Hematopoietic multipotent progenitor cell treated with erythropoietin and hydrocortisone succinate and interleukin-3 and kit ligand, for 17 days (in vitro differentiated cells): ENCODE results near the gene LMO1.
A peak's percentile ranks its signal among the peaks of the same experiment; 100 is the strongest.

Experiments used
- DNase-seq: peaks from one replicate; pipeline ENCODE4 v3.0.0-alpha.2; 2015; ENCODE audit warnings: low spot score

Gene LMO1

DNA sequence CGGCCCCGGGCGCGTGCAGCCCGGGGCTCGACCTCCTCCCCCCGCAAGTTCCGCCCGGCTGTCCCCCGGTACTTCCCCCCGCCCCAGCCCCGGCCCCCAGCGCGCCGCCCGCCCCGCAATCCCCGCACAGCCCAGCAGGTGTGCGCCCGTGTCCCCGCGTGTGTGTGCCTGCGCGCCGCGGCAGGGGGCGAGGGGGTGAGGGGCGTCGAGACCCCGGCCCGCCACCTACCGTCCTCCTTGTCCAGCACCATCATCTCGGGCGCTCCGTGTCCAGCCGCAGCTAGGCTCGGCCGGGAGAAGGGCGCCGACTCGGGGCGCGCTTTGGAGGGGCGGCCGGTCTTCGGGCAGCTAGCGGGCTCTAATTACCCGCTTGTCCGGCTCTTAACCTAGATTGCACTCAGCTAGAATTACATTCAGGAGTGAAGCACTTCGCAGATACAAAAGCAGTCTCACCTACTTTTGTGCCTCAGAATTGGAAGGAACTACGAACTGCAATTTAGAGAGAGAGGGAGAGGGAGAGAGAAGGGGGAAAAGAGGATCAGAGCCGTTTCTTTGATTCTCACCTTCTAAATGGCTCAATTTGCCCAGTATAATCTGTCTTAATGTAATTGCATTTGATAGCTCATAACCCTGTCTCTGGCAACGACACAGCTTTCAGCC is 439 bp downstream of the LMO1 start:
- DNase-seq = no peak

DNA sequence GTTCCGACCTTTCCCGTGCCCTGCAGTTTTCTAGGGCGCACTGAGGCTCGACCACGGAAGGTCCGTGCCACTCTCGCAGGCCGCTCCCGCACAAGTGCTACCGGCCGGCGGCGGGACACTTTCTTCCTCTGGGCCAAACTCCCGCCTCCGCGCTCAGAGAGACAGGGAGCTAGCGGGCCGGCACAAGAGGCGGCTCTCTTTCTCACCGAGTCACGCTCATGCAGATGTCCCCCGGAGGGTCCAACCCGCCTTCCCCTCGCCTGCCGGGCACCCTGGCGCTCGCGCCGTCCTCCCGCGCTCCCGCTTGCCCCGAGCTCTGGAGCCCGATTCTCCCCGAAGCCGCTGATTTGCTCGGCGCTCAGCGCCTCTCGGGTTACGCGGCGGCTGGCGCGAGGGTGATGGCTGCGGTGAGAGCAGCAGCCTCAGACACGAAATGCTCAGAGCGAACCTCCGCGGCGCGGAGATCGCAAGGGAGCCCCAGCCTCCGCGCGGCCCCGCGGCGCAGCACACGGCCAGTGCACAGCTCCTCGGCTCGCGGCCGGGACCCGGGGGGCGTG is 1.0 kb downstream of the LMO1 start:
- no peak for DNase-seq

DNA sequence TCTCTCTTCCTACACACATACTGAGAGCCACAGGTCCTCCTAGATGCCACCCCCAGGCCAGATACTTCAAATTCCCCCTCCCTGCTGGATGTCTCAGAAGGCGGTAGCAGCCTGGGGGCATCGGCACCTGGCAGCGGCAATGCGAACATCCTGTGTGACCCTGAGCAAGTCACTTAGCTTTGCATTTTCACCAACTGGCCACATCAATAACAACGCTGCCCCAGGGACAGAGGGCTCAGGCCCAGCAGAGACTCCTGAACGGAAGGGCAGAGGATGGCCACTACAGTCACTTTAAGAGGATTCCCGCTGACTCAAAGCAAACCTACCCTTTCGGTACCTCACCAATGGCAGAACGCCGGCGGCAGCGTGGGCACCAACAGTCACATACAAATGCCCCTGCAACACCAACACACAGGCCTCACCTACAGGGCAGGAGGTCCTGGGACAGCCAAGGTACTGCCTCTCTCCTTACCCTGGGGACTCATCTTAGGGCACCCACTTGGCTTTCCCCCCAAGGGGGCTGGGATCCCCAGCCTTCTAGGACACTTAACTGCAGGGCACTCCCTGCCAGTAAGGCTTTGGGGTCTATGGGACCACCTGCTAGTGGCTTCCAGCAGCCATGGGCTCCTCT is 1.6 kb downstream of the LMO1 start:
- no peak for DNase-seq

DNA sequence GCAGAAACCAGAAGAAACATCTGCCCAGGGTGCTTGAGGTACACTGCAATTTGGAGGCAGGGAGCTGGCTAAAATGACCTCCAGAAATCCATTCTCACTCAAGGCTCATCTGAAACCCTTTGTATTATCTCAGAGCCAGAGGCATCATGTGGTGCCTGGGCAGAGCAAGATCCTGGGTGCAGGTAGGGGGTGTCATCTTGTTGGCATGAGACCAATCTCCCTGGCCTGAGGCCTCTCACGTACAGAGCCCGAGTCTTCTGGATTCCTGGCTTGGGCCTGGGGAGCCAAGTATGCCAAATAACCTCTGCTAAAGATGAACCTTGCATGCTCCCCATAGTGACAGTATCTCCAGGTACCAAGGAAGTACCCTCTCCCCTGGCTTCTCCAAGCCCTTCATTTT is 2.4 kb downstream of the LMO1 start:
- no peak for DNase-seq

DNA sequence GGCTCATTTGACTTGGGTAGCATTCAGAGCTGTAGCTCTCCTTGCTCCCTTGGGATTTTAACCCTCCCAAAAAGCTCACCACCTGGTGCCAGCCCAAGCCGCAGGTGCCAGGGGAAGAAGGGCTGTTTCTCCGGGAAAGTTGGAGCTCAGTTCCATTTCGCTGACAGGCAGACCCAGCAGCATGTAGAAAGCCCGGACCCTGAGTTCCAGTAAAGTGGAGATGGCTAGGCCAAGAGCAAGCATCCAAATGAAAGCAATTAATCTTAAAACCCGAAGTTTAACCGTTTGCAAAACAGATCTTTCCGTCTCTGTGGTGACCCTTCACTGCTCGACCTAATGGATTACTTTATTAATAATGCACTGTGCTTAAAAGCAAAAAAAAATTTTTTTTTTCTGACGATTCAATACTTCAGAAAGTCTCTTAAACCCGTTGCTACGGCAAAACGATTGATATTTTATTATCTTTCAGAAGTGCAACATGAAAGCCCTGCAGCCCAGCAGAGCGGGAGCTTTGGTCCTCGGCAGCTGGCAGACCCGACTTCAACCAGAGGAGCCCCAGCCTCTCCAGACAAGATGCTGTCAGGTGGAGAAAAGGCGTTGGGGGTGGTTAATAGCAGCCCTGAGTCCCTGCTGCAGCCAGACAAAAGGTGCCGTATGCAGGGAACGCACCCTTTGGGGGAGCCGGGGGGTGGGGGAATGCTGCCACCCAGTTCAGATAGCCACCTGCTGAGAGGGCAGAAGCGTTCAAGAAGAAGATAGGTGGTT is 3.3 kb downstream of the LMO1 start:
- DNase-seq = no peak

DNA sequence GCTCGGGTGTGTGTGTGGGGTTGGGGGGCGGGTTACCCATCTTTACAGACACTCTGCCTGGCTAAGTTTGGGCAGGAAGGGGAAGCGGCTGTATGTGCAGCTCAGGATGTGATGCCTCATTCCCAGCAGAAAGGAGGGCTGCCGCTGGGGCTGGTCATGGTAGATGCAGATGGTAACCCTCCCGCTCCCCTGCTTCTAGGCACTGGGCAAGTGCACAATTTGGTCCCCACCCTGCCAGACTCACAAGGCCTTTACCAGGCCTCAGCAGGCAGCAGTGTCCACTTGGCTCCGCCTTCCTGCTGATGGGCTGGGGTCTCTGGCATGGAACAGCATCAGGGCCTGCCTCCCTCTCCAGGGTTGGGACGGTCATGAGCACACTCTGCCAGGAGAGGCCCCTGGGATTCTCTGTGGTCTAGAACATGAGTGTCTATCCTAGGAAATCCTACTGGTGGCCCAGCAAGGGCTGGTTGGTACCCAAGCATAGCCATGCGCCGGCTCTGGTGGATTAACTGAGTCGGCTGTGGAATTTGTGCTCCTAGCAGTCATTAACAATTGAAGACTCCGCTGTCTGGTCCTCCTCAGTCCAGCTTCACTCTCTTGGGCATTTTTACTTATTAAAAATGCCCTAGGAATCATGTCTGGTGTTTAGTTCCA is 4.2 kb downstream of the LMO1 start:
- DNase-seq = no peak

DNA sequence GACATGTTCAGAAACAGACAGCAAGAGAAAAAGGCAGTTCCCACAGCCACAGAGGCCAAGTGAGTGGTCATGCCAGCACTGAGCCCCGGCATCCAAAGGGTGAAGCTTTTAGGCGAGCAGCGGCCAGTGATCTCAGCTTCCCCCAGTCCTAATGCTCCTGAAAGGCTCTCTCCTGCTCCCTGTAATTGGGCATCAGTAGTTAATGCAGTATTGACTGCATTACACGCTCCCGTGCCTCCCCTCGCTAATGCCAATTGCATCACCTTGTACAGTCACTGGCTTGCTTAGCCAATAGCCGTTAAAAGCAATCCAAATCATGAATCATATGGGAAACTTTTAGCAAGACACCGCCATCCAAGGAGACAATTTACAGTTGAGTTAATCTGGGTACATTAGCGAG is 4.9 kb downstream of the LMO1 start:
- no peak for DNase-seq

DNA sequence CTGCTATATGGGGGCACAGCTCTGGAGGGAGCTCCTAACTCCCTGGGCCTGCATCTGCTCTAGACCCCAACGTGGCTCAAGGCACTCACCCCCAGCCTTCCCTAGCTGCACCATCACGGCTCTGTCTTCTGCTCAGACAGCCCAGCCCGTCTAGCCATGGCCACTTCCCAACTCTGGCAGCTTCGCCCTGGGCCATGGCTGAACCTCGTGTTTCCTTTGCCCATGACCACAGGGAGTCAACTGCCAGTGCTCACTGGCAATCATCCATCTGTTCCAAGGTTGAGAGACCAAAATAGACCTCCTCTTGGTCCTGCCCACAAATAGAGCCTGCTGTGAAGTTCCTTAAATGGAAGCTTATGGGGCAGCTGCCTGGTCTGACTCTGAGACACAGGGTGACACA is 5.4 kb downstream of the LMO1 start:
- DNase-seq = no peak

DNA sequence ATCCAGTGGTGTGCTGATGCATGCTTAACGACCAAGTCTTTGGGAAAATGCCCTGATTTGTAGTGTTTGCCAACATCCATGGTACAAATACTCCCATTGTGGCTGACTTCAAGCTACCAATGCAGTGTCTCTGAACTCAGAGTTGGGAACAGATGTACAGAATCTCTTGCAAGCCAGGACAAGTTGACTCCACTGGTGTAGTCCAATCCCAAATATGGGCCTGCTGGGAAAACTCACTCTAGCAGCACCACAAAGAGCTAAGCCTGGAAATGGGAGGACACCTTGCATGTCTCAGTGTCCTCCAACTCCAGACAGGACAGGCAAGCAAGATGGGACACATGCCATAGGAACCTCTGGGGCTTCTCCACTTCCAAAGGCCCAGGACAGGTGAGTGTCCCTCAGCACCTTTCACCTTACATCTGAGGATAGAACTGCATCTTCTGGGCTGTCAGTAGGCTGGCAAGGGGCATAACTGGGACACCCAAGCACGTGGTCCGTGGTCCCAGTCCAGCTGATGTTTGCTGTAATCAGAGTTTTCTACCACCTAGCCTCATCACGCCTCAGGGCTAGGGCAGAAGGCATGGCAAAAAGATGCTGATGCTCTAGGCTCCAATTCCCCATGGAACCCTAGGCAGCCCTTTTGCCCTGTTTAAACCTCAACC is 6.5 kb downstream of the LMO1 start:
- DNase-seq = no peak

DNA sequence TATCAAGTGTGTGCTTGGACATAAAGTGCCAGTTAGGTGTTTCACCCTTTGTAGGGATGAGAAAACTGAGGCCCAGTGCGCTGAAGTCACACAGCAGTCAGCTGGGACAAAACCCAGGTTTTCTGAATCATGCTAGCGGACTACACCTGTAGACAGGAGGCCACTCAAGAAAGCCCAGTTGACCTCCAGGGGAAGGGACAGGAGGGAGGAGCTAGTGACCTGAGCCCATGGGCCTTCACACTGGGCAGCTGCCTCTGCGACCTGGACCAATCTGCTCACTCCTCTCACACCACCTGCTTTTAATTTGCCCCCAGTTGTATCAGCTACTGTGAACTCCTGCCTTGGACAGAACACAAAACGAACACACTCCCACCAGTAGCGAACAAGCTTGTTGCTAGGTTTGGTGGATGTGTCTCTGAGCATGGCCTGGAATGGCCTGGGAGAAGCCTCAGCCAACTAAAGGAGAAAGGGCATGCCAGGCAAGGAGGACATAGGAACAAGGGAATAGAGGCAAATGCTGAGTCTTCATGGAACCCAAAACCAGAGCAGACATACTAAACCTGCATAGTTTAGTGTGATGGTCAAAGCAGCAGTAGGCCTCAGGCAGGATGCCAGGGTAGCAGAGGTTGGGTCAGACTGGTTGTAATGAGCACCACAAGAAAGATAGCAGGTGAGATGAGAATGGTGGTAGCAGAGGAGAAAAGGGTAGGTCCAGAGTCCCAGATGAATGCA is 7.2 kb downstream of the LMO1 start:
- DNase-seq = no peak

DNA sequence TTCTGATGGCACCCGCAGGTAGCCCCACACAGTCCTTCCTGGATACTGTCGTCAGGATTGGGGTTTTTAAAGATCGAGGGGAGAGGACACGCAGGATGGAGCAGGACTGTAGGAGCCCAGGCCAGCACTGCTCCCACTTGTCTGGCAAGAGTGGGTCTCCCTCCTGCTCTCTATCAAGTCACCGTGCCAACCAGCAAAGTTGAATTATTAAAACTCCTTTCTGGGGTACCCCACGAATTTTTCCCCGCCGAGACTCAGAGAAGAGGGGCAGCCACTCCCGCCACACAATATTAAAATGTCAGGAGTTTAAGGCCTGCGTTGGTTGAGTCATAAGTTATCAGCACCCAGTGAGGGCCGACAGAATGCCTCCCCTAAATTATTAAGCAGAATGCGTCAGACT is 10.1 kb downstream of the LMO1 start:
- DNase-seq = no peak

DNA sequence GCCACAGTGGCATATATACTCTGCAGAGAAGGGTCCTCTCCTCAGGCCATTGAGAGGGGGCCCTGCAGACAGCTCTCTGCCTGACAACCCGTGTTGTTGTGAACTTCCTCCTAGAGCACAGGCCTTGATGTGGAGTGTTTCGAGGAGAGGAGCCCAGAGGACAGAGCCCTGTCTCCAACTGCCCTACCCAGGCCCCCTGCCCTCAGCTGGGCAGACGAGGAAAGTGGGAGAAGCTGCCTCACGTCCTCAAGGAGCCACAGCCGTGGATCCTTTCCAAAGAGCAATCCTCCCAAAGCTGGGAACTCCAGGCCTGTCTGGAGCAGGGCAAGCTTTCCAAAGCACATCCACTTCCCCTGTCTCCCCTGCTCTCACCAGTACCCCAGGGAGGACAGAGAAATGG is 10.7 kb downstream of the LMO1 start:
- no peak for DNase-seq

DNA sequence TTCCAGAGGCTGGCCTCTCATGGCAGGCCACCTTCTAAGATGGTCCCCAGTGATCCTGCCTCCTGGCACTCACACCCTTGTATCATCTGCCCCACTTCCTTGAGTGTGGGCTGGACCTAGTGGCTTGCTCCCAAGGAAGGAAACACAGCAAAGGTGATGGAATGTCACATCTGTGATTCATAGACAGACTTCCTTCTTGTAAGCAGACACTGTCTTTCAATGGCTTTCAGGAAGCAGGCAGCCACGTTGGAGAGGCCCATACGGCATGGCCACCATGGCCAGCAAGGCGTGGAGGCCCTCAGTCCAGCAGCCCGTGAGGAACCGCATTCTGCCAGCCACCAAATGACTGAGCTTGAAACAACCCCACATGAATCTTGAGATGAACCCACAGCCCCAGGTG is 11.3 kb downstream of the LMO1 start:
- DNase-seq = no peak

DNA sequence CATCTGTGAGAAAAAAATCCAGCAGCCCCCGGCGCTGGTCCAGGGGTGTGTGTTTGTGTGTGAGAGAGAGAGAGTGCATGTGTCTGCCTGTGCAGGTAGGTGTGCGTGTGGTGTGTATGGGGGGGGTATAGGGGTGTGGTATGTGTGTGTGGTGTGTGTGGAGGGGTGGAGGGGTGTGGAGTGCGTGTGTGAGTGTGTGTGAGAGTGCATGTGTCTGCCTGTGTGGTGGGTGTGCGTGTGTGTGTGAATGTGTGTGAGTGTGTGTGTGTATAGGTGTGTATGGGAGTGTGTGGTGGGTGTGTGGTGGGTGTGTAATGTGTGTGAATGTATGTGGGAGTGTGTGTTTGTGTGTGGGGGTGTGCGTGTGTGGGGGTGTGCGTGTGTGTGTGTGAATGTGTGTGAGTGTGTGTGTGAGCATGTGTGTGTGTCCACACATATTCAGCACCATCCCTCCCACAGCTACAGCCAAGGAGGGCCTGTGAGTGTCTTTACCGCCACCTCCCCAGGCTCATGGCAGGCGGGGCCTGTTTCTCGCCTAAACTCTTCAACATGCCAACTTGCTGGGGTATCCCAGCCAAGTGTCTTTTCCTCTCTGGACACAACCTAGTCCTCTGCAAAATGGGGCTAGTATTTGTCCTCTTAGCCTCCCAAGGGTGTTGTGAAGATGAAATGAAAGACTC is 11.9 kb downstream of the LMO1 start:
- no peak for DNase-seq

DNA sequence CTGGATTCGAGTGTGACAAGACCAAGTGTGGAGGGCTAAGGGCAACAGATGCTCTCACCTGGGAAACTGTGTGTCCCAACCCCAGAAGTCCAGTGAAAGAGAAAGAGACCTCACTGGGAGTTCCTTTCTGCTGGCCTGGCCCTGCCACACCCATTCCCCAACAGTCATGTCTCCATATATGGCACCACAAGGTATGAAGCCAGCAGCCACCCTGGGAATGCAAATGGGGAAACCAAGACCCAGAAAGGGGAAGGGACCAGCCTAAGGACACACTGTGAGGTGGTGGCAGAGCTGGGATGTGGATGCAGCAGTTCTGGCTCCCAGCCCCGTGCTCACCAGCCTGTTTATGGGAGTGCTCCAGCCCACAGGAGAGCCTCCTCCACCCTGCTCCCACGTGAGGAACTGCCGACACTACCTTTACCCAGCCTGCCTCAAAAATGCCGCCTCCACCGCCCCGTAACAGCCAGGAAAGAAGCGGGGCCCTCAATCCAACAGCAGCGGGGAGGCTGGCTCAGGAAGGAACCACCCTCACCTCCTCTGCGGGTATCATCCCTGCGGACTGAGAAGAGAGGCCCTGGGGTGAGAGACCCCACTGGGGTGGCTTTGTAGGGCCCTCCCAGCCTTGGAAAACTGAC is 12.6 kb downstream of the LMO1 start:
- DNase-seq = no peak

DNA sequence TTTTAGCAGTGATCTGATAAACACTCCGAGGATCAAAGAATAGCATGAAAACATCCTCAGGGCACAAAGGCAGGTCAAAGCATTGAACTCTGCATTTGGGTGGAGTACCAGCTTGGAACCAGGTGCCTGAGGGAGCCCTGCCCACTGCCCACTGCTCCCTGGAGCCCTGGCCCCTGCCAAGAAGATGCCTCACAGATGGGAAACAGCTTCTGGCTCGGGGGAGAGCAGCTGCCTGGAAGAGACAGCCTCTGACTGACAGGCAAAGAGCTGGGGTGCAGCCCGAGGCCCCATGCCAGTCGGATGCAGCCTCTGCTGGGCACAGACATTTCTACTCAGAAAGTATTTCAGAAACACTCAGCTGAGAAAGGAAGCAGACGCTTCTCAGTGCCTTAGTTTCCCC is 13.2 kb downstream of the LMO1 start:
- DNase-seq = no peak

DNA sequence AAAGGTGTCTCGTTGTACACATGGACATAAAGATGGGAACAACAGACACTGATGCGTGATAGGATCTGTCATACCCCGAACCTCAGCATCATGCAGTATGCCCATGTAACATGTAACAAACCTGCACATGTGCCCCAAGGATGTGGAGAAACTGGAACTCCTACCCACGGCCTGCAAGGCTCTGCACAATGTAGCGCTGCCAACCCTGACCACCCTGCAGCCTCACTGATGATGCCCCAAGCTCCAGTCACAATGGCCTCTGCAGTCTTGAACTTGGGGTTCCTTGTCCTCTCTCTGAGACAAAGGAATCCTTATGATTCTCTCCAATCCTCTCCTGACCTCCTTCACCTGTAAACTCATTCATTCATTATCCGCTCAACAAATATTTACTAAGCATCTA is 14.2 kb downstream of the LMO1 start:
- no peak for DNase-seq

DNA sequence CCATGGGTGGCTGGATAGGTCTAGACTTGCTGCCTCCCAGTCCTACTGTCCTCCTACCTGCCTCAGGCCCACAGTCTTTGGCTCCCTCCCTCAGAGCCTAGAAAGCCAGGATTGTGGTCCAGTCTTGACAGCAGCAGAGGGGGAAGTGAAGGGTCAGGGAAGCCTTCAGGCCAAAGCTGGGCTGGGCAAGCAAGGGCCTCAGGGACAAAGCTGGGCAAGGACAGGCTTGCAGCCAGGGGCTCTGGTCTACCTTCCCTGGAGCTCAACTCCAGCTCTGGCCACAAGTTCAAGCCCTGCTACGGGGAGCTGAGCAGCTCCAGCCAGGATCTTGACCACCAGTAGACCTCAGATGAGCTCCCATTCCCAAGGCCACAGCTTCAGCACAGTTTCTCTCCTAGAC is 14.9 kb downstream of the LMO1 start:
- no peak for DNase-seq

DNA sequence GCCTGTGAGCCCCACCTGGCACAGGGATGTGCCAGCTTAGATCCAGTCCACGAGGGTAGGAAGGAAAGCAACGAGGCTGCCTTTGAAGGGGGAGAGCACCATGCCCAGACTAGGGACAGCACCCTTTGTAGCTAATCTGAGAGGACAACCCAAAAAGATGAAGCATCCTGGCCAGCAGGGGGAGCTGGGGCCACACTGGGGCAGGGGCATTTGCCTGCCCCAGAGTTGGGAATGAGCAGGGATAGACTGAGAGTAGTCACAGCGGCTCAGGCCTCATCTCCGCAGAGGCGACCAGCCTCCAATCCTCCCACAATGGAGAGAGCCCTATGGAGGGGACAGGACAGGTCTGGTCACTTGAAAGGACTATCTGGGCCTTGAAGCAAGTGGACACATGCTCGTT is 16.4 kb downstream of the LMO1 start:
- peak; percentile 8 for DNase-seq

DNA sequence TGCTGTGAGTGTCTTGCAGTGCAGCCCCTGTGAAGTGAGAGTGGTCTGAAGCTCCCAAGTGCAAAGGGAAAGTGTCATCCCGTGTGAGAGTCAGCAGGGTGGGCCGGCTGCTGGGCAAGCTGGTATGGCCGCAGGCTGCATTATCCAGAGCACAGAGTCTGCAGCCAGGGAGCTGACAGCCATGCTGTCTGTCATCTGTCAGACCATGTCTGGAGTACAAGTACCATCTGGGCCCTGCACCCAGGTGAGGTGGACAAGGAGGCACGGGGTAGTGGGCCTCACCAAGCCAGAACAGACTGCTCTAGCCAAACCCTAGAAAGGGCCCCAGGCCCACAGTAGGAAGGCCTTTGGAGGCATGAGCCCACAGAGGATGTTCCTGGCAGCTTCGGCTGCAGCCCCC is 20.2 kb downstream of the LMO1 start:
- DNase-seq = no peak
